ENCODE measurements around the gene IL17RA. TPM values are rescaled to one million over a fixed set of nuclear protein-coding genes. Genes with fewer than 3 reads are reported as not detected.

Gene IL17RA
- total RNA-seq, 1 donor from 2014 or later: 11.8 TPM

GRCh38 chr22:17113600-17113999 lies 28.8 kb downstream of the IL17RA start:
- DNase-seq (ENCODE audit: low spot score in 2 of 2, unreplicated experiment in 2 of 2): no peak
- H3K4me1 Mint-ChIP-seq: no peaks in the 10 kb centered on the region
- H3K27ac Mint-ChIP-seq: no peak overlapping the region
- peaks cover 29% of the 10 kb centered on the region for H3K27me3 Mint-ChIP-seq (ENCODE audit: low read depth)
- H3K36me3 Mint-ChIP-seq: peaks cover 3% of the 10 kb centered on the region
- no peak for TF ChIP-seq CTCF (IDR thresholded peaks at IDR 0.05; ENCODE audit: unreplicated experiment)
- H3K4me3 Mint-ChIP-seq: no peak overlapping the region
- H3K9me3 Mint-ChIP-seq: no peaks in the 10 kb centered on the region

- Mint-ChIP-seq H3K9me3 (no peaks in the 10 kb centered on the region), H3K27me3 (ENCODE audit: low read depth) (peaks cover 36% of the 10 kb centered on the region), H3K4me3 (no peak overlapping the region), H3K4me1 (no peaks in the 10 kb centered on the region), H3K36me3 (peaks cover 3% of the 10 kb centered on the region), H3K27ac (no peak overlapping the region)
- no peak for TF ChIP-seq CTCF (IDR thresholded peaks at IDR 0.05; ENCODE audit: unreplicated experiment)
- DNase-seq (ENCODE audit: low spot score in 2 of 2, unreplicated experiment in 2 of 2): no peak
Observed at GRCh38 chr22:17114173-17114897, 29.5 kb downstream of the IL17RA start.

GRCh38 chr22:17114898-17115235 lies 30.1 kb downstream of the IL17RA start:
- DNase-seq (ENCODE audit: low spot score in 2 of 2, unreplicated experiment in 2 of 2): no peak
- no peak overlapping the region for H3K4me3 Mint-ChIP-seq
- H3K27me3 Mint-ChIP-seq (ENCODE audit: low read depth): peaks cover 42% of the 10 kb centered on the region
- no peak overlapping the region for H3K27ac Mint-ChIP-seq
- no peaks in the 10 kb centered on the region for H3K9me3 Mint-ChIP-seq
- TF ChIP-seq CTCF (IDR thresholded peaks at IDR 0.05; ENCODE audit: unreplicated experiment): no peak
- no peaks in the 10 kb centered on the region for H3K4me1 Mint-ChIP-seq
- H3K36me3 Mint-ChIP-seq: peaks cover 1% of the 10 kb centered on the region

- H3K36me3 Mint-ChIP-seq: no peaks in the 10 kb centered on the region
- H3K9me3 Mint-ChIP-seq: no peaks in the 10 kb centered on the region
- no peak for TF ChIP-seq CTCF (IDR thresholded peaks at IDR 0.05; ENCODE audit: unreplicated experiment)
- no peak overlapping the region for H3K27ac Mint-ChIP-seq
- H3K4me3 Mint-ChIP-seq: no peak overlapping the region
- H3K4me1 Mint-ChIP-seq: no peaks in the 10 kb centered on the region
- DNase-seq (ENCODE audit: low spot score in 2 of 2, unreplicated experiment in 2 of 2): no peak
- H3K27me3 Mint-ChIP-seq (ENCODE audit: low read depth): peaks cover 43% of the 10 kb centered on the region
Observed at GRCh38 chr22:17115236-17115635, 30.4 kb downstream of the IL17RA start.

GRCh38 chr22:17115945-17116565 lies 31.3 kb downstream of the IL17RA start:
- H3K27me3 Mint-ChIP-seq (ENCODE audit: low read depth): peaks cover 44% of the 10 kb centered on the region

More at GRCh38 chr22:17115945-17116565, 31.3 kb downstream of the IL17RA start:
- no peak for DNase-seq (ENCODE audit: low spot score in 2 of 2, unreplicated experiment in 2 of 2)
- no peak overlapping the region for H3K27ac Mint-ChIP-seq
- no peaks in the 10 kb centered on the region for H3K9me3 Mint-ChIP-seq
- H3K36me3 Mint-ChIP-seq: no peaks in the 10 kb centered on the region
- TF ChIP-seq CTCF (IDR thresholded peaks at IDR 0.05; ENCODE audit: unreplicated experiment): no peak
- no peak overlapping the region for H3K4me3 Mint-ChIP-seq
- H3K4me1 Mint-ChIP-seq: no peaks in the 10 kb centered on the region

Data from mesothelial cell of epicardium (in vitro differentiated cells).